GM23248 (cell line): Measurements from ENCODE around the gene MYO10.

ENCODE experiments used
- EZH2 ChIP-seq: fragments of 200-600 bp; sonication (generic); IDR thresholded peaks from 2 replicates; pipeline ENCODE4 v1.6.1; 2018; ENCODE audit warnings: antibody characterized with exemption, mild to moderate bottlenecking; ENCODE audit not compliant: insufficient read depth, poor library complexity, severe bottlenecking
- EZH2phosphoT487 ChIP-seq: fragments of 200-600 bp; sonication (generic); IDR thresholded peaks from 2 replicates; pipeline ENCODE4 v1.6.1; 2018; ENCODE audit warnings: antibody characterized with exemption, moderate library complexity, mild to moderate bottlenecking, low read depth; ENCODE audit not compliant: insufficient read depth

DNA sequence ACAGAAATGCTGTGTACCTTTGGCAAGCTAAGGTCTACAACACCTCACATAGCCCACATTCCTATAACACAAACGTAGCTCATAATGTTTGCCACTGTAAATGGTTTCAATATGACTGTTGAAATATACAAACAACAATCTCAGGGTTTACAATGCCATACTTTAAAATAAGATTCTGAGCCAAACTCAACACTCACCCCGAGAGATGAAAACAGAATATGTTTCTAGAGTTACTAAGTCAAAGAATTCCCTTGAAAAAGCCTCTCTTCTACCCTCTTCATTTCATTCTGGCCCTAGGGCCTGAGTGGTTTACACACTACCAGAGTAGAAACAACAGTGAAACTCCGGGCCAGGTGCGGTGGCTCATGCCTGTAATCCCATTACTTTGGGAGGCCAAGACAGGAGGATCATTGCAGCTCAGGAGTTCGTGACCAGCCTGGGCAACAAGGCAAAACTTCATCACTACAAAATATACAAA, 72.6 kb downstream of the MYO10 start:
- TF ChIP-seq EZH2phosphoT487, result no peak
- no peak for TF ChIP-seq EZH2
